Fibroblast of the aortic adventitia (primary cell): Measurements from ENCODE around the gene TSFM. TPM values are rescaled to one million over a fixed set of nuclear protein-coding genes. Genes with fewer than 3 reads are reported as not detected.

Experiments
- DNase-seq: peaks from one replicate; pipeline ENCODE4 v3.0.0-alpha.2; 2010; ENCODE audit warnings: low read depth
- H3K4me3 ChIP-seq: 2 replicates; pipeline ENCODE4 v1.5.1; 2011; ENCODE audit warnings: low read depth, mild to moderate bottlenecking, control low read depth, low read length, moderate library complexity
- CTCF ChIP-seq: IDR thresholded peaks from 2 replicates; pipeline ENCODE4 v1.5.1; 2011; ENCODE audit warnings: mild to moderate bottlenecking, low read length, control low read depth, inconsistent platforms; ENCODE audit not compliant: insufficient read depth
- total RNA-seq: library from RNA; depleted of rRNA; stranded (reverse); fragments of >200 nt; gene quantifications from 2 replicates; pipeline ENCODE4 v1.2.3, GENCODE V29; 2012; ENCODE audit warnings: low replicate concordance

Gene TSFM
- total RNA-seq, 1 donor: 19.9 TPM

- DNase-seq: no peak
- no peak for TF ChIP-seq CTCF
- H3K4me3 ChIP-seq: no peak overlapping the region
These were observed 23.8 kb upstream of the TSFM start for GRCh38 chr12:57758552-57759359.

- no peak for DNase-seq
- TF ChIP-seq CTCF: peak; percentile 50
- no peak overlapping the region for H3K4me3 ChIP-seq
These were observed 23.1 kb upstream of the TSFM start for GRCh38 chr12:57759360-57759980.

GRCh38 chr12:57760347-57760982, 22.1 kb upstream of the TSFM start:
- DNase-seq: no peak
- no peak overlapping the region for H3K4me3 ChIP-seq
- no peak for TF ChIP-seq CTCF

- no peak for TF ChIP-seq CTCF
- H3K4me3 ChIP-seq: no peak overlapping the region
- DNase-seq: no peak
These were observed 21.1 kb upstream of the TSFM start for GRCh38 chr12:57761391-57761998.

GRCh38 chr12:57762463-57762862, 20.1 kb upstream of the TSFM start:
- no peak for DNase-seq
- no peak for TF ChIP-seq CTCF
- H3K4me3 ChIP-seq: no peak overlapping the region

- H3K4me3 ChIP-seq: no peak overlapping the region
- DNase-seq: no peak
- no peak for TF ChIP-seq CTCF
These were observed 18.5 kb upstream of the TSFM start for GRCh38 chr12:57763881-57764661.
